ENCODE measurements around the gene DNASE2. TPM values are rescaled to one million over a fixed set of nuclear protein-coding genes. Genes with fewer than 3 reads are reported as not detected.
"Not testable (repeated sequence)": the region's sequence is repeated elsewhere in the genome, so short reads cannot be mapped to it uniquely, and the experiment has no call there.

The DNASE2 gene
- polyA plus RNA-seq, 1 donor from 2014 or later = 49.6 TPM

DNA sequence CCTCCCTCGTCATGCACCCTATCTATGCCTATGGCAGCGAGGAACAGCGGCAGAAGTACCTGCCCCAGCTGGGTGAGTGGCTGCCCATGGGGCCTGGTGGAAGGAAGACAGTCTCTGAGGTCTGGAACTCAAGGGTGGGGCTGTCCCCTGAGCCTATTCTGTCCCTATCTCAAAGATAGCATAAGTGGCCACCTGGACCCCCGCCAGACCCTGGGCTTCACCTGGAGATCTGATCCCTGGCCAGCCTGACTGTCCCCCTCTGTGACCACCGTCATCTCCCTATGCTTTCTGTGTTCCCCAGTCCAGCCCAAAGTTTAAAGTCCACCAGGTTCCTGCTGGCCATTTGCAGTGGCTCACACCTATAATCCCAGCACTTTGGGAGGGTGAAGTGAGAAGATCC, 12.3 kb upstream of the DNASE2 start:
- H3K27ac Mint-ChIP-seq = peak overlapping the region in 1 of 3 donors; percentile 66
- H3K4me1 Mint-ChIP-seq = peaks cover 14 to 19% (median 14%) of the 10 kb centered on the region in 3 donors
- H3K27me3 Mint-ChIP-seq = no peaks in the 10 kb centered on the region
- no peaks in the 10 kb centered on the region for H3K9me3 Mint-ChIP-seq
- H3K36me3 Mint-ChIP-seq = peaks cover 6% of the 10 kb centered on the region
- H3K4me3 Mint-ChIP-seq = peak overlapping the region in 3 of 4 donors; percentile 67 to 74 (median 73)

- H3K36me3 Mint-ChIP-seq = peaks cover 6% of the 10 kb centered on the region
- H3K27ac Mint-ChIP-seq = peak overlapping the region; percentile 94 to 97 (median 97)
- H3K4me3 Mint-ChIP-seq = peak overlapping the region; percentile 96 to 100 (median 100)
- peaks cover 14 to 19% (median 17%) of the 10 kb centered on the region in 3 donors for H3K4me1 Mint-ChIP-seq
- no peaks in the 10 kb centered on the region for H3K9me3 Mint-ChIP-seq
- H3K27me3 Mint-ChIP-seq = no peaks in the 10 kb centered on the region
Observed at GRCh38 chr19:12891553-12892021, 10.3 kb upstream of the DNASE2 start.

DNA sequence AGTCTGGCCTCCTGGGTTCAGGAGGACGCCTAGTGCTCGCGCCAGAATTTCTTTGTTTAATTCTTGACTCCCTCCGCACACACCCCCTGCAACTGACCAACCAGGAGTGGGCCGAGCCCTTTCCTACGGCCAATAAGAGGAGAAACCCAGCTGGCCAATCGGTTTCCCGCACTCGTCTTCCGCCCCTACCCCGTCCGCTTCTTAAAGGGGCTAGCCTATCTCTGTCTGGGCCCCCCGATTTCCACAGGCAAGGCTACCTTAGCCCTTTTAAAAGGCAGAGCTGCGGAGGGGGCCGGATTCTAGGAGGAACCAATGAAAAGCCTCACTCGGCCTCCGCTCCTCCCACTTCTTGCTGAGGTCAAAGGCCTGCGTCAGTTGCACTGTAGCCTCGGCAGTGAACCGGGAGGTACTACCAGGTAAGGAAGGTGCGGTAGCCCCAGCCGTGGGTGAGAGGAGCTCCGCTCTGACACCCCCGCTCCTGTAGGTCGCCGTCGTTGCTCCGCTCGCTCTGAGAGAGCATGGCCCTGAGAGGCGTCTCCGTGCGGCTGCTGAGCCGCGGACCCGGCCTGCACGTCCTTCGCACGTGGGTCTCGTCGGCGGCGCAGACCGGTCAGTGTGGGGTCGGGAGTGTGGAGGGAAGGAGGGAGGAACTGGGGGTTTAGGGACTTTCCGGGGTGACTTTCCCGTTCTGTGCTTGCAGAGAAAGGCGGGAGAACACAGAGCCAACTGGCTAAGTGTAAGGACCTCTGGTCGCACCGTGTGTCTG, 9.7 kb upstream of the DNASE2 start, which contains the start of gene GCDH:
GCDH (plus strand) TSS at position 374 of the 766 bp plus-strand sequence; CDS start at position 519, 145 bp downstream.
- Mint-ChIP-seq H3K27me3 (no peaks in the 10 kb centered on the region), H3K27ac (peak within 1 kb of the TSS; percentile 94 to 97 (median 97)), H3K4me1 (peaks cover 14 to 19% (median 19%) of the 10 kb centered on the region in 3 donors), H3K9me3 (no peaks in the 10 kb centered on the region), H3K36me3 (peaks cover 6% of the 10 kb centered on the region), H3K4me3 (peak within 1 kb of the TSS; percentile 96 to 100 (median 100))

DNA sequence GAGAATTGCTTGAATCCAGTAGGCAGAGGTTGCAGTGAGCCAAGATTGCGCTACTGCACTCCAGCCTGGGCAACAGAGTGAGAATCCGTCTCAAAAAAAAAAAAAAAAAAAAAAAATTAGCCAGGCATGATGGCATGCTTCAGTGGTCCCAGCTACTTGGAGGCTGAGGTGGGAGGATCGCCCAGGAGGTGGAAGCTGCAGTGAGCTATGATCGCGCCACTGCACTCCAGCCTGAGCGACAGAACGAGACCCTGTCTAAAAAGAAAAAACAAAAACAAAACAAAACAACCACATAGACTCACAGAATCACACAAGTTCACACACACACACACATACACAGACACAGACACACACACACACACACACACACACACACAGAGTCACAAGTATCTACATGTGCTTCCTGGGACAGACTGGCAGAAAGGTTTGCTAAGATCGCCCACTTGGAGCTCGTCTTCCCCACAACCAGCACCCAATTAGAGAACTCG, 9.1 kb upstream of the DNASE2 start:
- not testable (repeated sequence) for H3K9me3 Mint-ChIP-seq
- Mint-ChIP-seq H3K4me1 (peaks cover 14 to 19% (median 19%) of the 10 kb centered on the region in 3 donors), H3K4me3 (peak overlapping the region; percentile 96 to 100 (median 100))

GRCh38 chr19:12888006-12888603, 6.9 kb upstream of the DNASE2 start:
- H3K4me1 Mint-ChIP-seq = peaks cover 18 to 24% (median 23%) of the 10 kb centered on the region in 3 donors

More for the DNA sequence above, 9.1 kb upstream of the DNASE2 start:
- not testable (repeated sequence) for H3K27me3 Mint-ChIP-seq, H3K36me3 Mint-ChIP-seq
- peak overlapping the region; percentile 94 to 97 (median 97) for H3K27ac Mint-ChIP-seq

DNA sequence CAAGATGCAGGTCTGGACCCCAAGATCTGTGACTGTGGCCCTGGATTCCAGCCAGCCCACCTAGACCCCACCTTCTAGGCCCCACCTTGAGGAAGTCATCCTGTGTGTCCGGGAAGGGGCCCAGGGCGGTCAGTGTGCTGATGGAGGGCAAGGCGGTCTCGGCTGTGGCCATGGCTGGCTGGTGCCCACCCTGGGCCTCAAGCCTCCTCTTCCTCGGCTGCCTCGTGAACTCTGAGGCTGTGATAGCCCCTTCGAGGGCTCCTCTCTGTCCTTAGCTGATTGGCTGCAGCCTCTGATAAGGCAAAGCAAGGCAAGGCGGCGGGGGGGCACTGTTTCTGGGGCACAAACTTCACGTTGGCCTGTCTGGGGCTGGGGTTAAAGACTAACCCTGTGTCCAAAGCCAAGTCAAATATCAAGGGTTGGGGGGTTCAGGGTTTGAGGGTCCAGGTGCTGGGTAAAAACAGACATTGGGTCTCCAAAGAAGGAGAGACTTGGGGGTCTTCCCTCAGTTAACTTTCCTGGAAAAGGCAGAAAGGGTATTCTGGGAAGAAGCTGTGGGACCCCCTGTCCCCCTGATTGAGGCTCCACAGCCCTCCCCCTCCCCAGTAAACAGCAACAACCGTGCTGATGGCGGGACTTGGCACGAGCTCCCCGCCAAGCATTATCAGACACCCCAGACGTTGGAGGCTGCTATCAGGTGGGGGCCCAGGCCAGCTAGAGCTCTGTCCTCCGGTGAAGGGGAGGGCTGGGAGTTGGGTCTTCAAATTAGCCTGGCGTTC, 5.9 kb upstream of the DNASE2 start, which contains the start of gene KLF1:
KLF1 (minus strand) TSS at position 233 of the 779 bp plus-strand sequence; CDS start at position 172, 61 bp downstream.
- Mint-ChIP-seq H3K9me3 (peaks cover 0 to 6% (median 0%) of the 10 kb centered on the region in 3 donors), H3K27me3 (no peaks in the 10 kb centered on the region), H3K4me3 (peak within 1 kb of the TSS in 3 of 4 donors; percentile 72 to 83 (median 78)), H3K36me3 (peaks cover 2% of the 10 kb centered on the region), H3K4me1 (peaks cover 18 to 24% (median 23%) of the 10 kb centered on the region in 3 donors), H3K27ac (peak within 1 kb of the TSS in 2 of 3 donors; percentile 42 to 50)

More at GRCh38 chr19:12888006-12888603, 6.9 kb upstream of the DNASE2 start:
- no peaks in the 10 kb centered on the region for H3K27me3 Mint-ChIP-seq
- peak overlapping the region in 1 of 3 donors; percentile 10 for H3K27ac Mint-ChIP-seq
- peaks cover 2% of the 10 kb centered on the region for H3K36me3 Mint-ChIP-seq
- no peaks in the 10 kb centered on the region for H3K9me3 Mint-ChIP-seq
- H3K4me3 Mint-ChIP-seq = peak overlapping the region in 3 of 4 donors; percentile 39 to 72 (median 47)

DNA sequence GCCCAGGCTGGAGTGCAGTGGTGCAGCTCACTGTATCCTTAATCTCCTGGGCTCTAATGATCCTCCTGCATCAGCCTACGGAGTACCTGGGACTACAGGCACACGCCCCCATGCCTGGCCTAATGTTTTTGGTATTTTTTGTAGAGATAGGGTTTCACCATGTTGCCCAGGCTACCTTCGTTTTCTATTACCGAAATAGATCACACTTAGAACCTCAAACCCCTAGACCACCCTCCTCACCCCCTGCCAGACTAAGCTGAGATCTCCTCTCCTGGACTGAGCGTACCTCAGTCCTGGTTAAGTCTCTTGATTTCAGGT, 5.4 kb upstream of the DNASE2 start:
- Mint-ChIP-seq H3K4me1 (peaks cover 15 to 24% (median 18%) of the 10 kb centered on the region in 3 donors), H3K4me3 (peak overlapping the region in 3 of 4 donors; percentile 58 to 83 (median 72)), H3K27ac (peak overlapping the region in 2 of 3 donors; percentile 42 to 50), H3K36me3 (peaks cover 2% of the 10 kb centered on the region), H3K9me3 (peaks cover 0 to 7% (median 0%) of the 10 kb centered on the region in 3 donors), H3K27me3 (no peaks in the 10 kb centered on the region)

GRCh38 chr19:12885749-12886650, 4.8 kb upstream of the DNASE2 start:
- Mint-ChIP-seq H3K36me3 (peaks cover under 1% of the 10 kb centered on the region), H3K9me3 (peaks cover 0 to 9% (median 0%) of the 10 kb centered on the region in 3 donors), H3K4me1 (peaks cover 11 to 20% (median 13%) of the 10 kb centered on the region in 3 donors), H3K27ac (peak overlapping the region in 2 of 3 donors; percentile 42 to 50), H3K27me3 (no peaks in the 10 kb centered on the region), H3K4me3 (peak overlapping the region in 3 of 4 donors; percentile 72 to 83 (median 78))

GRCh38 chr19:12884926-12885748, 3.9 kb upstream of the DNASE2 start:
- Mint-ChIP-seq H3K4me1 (peaks cover 9 to 19% (median 9%) of the 10 kb centered on the region in 3 donors), H3K9me3 (peaks cover 0 to 9% (median 0%) of the 10 kb centered on the region in 3 donors), H3K27me3 (no peaks in the 10 kb centered on the region), H3K27ac (peak overlapping the region in 1 of 3 donors; percentile 98), H3K36me3 (no peaks in the 10 kb centered on the region), H3K4me3 (peak overlapping the region; percentile 80 to 96 (median 88))

- Mint-ChIP-seq H3K9me3 (peaks cover 0 to 9% (median 0%) of the 10 kb centered on the region in 3 donors), H3K4me3 (peak overlapping the region; percentile 16 to 96 (median 88)), H3K36me3 (no peaks in the 10 kb centered on the region), H3K27me3 (no peaks in the 10 kb centered on the region), H3K27ac (peak overlapping the region in 1 of 3 donors; percentile 98), H3K4me1 (peaks cover 10 to 19% (median 11%) of the 10 kb centered on the region in 3 donors)
Observed at GRCh38 chr19:12884627-12884925, 3.3 kb upstream of the DNASE2 start.

DNA sequence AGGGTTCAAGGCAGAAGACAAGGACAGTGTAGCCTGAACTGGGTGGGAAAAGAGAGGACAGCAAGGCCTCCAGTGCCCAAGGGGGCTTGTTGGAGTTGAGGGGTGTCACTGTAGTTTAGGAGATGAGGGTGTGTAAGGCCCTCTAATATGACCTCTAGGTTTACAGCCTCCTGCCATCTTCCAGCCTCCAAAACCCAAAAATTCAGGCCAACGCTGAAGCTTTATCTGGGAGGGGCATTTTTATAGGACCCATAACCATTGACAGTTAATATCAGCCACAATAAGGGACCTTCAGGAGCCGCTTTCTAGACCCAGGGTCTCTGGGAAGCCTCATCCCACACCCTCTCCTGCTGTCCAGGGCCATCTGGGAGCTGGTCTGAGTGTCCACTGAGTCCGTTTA, 3.0 kb upstream of the DNASE2 start:
- Mint-ChIP-seq H3K4me1 (peaks cover 10 to 19% (median 13%) of the 10 kb centered on the region in 3 donors), H3K27ac (peak overlapping the region in 1 of 3 donors; percentile 98)

GRCh38 chr19:12882589-12882988, 1.3 kb upstream of the DNASE2 start:
- Mint-ChIP-seq H3K36me3 (peaks cover 3% of the 10 kb centered on the region), H3K4me1 (peaks cover 10 to 15% (median 11%) of the 10 kb centered on the region in 3 donors), H3K27me3 (no peaks in the 10 kb centered on the region), H3K27ac (peak overlapping the region in 1 of 3 donors; percentile 98), H3K4me3 (peak overlapping the region in 3 of 4 donors; percentile 23 to 92 (median 44)), H3K9me3 (peaks cover 0 to 9% (median 0%) of the 10 kb centered on the region in 3 donors)

More for the DNA sequence above, 3.0 kb upstream of the DNASE2 start:
- Mint-ChIP-seq H3K4me3 (peak overlapping the region in 3 of 4 donors; percentile 16 to 92 (median 49)), H3K27me3 (no peaks in the 10 kb centered on the region), H3K9me3 (peaks cover 0 to 9% (median 0%) of the 10 kb centered on the region in 3 donors), H3K36me3 (no peaks in the 10 kb centered on the region)
